HG02884 (cell line): ENCODE data around the gene SDK1.
"Not testable (repeated sequence)": the region's sequence is repeated elsewhere in the genome, so short reads cannot be mapped to it uniquely, and the experiment has no call there.

Experiments
- ATAC-seq: cut with Tn5 transposase; IDR thresholded peaks from one replicate; pipeline ENCODE4 v1.9.1; 2021; ENCODE audit warnings: mild to moderate bottlenecking, moderate library complexity; ENCODE audit not compliant: unreplicated experiment

Gene SDK1

DNA sequence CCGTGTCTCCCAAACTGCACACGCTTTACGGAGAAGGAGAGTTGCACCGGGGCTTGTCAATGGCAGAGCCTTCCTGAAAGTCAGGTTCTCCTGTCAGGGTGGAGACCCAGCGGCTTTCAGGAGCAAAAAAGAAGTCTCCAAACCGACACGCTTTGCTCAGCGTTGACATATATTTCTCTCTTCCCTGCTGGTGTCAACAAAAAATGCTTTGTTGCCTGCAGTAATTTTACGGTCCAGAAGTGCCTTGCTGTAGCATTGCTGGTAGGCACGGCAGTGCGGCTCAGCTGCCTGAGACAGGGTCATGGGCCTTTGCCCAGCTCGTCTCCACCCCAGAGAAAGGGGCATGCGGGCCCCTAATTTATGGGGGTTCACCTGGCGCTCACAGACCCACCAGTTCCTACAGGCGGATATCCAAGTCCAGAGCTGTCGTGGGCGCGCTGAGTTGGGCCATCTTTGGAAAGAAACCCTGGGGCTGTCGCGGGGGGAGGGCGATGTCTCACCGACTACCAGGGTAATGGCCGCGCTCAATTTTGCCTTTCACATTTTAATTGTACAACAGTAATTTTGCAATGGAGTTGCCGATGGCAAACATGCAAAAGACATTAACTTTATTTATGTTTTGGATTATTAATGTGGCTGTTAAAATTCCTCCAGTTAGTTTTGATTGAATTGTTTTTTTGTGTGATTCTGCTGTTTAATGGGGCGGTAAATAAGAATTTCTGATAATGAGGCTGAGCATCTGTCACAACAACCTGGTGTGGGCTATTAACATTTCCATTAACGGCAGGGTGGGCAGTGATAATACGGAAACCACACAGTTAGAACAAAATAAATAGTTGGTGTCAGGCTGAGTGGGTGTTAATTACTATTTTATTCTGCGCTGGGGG is 902.8 kb downstream of the SDK1 start:
- no peak for ATAC-seq

DNA sequence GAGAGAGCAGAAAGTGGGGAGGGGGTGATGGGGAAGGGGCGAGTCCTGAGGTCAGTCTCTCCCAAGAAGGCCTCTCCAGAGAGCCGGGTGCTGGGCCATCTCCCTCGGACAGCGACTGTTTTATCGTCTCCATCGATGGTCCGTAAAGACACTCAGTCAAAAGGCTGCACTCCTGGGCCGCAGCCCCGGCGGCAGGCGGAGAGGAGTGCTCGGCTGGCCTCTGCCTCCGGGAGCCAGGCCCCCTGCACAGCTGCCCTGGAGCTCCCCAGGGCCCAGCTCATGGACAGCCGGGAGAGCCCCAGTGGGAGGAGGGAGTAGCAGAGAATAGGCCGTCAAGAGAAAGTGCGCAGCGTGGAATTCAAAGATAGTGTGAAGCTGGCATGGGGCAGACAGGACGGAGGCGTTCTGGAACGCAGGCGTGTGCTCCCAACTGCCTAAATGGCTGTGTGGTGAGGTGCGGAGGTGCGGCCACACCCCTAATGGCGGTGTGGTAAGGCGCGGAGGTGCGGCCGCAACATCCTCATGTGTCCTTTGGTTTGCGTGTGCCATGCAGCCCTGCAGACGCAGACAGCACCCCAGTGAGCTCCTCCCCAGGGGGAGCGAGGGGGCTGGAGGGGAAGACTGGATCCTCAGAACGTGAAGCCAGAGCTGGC is 903.6 kb downstream of the SDK1 start:
- no peak for ATAC-seq

DNA sequence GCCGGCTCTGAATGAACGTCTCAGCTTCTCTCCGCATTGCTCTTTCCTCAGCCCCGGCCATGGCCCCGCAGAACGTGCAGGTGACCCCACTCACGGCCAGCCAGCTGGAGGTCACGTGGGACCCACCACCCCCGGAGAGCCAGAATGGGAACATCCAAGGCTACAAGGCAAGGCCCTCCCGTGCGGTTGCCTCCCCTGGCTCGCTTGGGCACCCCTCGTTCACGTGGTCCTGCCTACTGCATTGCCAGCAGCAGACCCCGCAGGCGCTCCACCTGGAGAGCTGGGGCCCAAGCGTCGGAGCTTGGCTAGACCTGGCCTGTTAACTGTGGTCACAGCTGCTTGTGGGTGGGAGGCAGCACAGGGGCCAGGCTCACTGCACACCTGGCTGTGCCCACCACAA is 904.8 kb downstream of the SDK1 start:
- ATAC-seq: no peak

DNA sequence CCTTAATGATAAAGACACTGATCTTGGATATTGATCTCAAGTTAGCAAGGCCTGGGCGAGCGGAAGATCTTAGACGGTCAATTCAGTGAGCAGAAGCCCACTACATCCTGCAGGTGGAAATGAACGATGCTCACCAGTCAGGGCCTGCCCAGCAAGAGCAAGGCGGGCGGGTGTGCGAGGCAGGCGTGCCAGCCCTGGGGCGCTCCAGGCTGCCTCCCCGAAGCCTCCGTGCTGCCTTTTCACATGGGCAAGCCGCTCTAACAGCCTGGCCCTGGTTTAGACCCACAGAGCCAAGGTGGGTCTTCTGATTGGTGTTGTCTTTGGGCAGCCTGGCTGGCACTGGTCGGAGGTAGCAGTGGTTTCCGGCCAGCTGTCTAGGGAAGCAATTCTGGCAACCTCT is 906.0 kb downstream of the SDK1 start:
- no peak for ATAC-seq

DNA sequence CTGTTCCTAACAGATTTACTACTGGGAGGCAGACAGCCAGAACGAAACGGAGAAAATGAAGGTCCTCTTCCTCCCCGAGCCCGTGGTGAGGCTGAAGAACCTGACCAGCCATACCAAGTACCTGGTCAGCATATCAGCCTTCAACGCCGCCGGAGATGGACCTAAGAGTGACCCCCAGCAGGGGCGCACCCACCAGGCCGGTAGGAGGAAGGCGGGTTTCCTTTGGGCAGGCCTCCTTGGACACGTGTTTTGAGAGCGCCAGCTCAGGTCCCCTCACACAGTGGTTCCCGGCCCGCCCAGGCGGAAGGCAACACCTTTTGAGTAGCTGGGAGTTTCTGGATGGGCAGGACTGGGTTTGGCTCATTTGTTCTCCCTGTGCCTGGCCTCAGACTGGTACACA is 907.0 kb downstream of the SDK1 start:
- no peak for ATAC-seq

DNA sequence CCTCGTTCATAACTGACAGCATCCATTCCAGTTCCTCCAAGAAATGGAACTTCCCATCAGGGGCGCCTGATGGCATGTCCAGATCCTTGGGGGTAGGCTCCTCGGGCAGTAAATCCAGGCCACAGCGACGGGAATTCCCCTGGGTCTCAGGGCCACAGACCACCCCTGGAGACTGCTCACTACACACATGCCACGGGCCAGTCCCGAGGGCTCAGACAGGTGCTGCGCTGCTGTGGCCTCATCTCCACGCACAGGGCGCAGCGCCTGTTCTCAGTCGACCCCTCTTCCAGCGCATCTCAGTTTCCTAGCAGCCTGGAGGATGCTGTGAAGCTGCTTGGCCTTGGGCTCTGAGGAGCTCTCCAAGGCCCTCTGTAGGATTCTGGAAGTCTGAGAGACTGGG is 907.5 kb downstream of the SDK1 start:
- ATAC-seq: no peak

DNA sequence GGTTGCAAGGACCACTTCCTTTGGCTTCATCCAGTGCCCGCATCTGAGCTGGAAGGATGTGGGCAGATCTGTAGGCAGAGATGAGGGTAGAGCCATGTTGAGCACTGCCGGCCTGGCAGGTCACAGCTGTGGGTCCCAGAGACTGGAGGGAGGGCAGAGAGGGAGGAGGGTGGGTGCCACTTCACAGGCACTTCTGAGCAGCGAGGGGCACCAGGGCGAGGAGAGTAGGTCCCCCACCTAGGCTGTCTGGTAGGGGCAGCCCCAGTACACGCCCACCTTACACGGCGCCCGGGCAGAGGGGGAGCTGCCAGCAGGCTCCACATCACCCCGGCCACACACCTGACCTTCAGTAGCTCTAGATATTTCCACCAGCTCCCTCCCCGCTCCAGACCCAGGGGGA is 908.1 kb downstream of the SDK1 start:
- ATAC-seq: no peak

DNA sequence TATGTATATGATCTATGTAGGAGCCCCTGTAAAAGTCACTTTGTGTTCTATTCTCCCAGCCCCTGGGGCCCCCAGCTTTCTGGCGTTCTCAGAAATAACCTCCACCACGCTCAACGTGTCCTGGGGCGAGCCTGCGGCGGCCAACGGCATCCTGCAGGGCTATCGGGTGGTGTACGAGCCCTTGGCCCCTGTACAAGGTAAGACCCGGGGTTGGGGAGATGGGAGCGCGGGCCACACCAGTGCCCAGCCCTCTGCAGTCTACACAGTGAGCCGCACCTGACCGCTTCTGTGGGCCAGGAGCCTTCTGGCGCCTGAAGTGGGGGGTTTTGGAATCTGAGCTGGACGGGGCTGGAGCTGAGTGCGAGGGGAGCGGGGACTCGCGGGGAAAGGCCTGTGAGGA is 908.9 kb downstream of the SDK1 start:
- ATAC-seq: no peak

DNA sequence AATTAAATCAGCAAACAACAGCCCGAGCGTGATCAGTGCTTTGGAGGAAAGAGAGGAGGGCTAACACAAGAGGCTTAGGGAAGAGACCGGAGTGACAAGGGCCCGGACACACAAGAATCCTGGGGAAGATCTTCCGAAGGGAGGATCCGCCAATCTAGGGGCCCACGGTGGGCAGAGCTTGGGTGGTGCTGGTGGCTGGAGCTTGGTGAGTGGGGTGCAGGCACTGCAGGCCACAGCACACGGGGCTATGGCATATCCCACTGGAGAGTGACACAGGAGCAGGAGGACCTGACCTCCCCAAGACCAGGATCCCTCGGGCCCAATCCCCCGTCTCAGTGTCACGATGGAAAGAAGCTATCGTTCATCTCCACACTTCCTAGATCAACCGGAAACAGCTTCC is 909.8 kb downstream of the SDK1 start:
- ATAC-seq: no peak

DNA sequence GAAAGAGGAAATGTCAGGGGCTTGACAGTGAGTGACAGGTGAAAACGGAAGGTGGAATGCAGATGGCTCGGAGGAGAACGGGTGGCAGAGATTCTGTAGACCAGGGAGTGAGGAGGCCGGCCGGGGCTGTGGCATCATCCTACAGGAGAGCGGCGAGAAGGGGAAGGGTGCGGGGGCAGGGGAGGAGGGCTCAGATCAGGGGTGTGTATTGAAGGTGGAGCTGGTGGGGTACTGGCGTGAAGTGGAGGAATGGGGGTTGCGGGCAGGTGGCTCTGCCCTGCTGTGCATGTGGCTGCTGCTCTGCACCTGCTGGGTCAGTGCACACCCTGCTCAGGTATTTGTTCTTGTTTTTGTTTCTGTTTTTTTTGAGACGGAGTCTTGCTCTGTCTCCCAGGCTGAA is 910.2 kb downstream of the SDK1 start:
- no peak for ATAC-seq

DNA sequence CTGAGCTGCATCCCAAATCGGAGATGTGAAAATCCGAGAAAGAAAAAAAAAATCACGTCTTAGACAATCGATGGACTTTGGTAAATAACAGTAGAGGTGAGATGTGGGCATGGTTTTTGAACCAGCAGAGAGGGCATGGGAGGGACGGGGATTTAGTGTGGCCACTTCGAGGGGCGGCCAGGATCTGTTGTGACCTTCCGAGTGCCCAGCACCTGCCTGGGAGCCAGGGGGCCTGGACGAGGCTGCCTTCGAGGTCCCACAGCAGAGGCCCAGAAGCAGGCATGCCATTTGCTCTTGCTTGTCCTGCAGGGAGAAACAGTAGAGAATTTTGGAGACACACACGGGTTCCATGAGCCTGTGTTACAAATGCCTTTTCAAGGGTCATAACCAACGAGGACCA is 911.3 kb downstream of the SDK1 start:
- ATAC-seq: no peak

DNA sequence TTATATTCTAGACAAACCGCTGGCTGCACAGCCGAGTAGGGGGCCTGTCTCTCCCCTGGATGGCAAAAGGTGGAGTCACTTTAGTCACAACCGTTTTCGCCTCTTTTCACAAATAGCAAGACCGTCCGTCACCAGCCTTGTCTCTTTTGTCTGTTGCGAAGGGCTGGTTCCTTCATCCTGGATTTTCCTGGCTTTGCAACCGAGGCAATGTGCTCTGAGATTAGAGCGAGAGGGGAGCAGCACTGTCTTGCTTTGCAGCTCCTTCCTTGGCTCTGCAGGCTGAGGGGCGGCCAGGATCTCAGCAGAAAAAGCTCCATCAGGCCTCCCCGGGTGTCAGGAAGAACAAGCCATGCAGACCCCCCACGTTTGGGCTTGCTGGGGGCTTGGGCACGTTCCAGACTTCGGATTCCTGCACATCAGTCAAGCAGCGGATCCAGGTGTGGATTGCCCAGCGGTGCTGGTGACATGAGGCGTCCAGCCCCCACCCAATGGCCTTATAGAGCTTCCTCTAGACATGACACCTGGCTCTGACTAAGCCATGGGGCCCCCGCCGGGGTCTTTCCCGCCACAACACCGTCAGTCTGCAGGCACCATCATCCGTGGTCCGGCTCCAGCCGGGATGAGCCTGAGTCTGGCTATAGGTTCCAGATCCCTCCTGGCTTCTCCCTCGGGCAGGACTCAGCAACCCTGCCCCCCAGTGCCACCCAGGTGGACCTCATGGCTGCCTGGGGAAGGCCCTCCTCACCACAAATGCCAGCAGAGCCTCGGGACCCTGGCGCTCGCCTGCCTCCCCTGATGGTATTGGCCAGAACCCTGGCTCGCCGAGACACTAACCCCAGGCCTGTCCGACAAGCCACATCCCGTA is 913.5 kb downstream of the SDK1 start:
- ATAC-seq: no peak

DNA sequence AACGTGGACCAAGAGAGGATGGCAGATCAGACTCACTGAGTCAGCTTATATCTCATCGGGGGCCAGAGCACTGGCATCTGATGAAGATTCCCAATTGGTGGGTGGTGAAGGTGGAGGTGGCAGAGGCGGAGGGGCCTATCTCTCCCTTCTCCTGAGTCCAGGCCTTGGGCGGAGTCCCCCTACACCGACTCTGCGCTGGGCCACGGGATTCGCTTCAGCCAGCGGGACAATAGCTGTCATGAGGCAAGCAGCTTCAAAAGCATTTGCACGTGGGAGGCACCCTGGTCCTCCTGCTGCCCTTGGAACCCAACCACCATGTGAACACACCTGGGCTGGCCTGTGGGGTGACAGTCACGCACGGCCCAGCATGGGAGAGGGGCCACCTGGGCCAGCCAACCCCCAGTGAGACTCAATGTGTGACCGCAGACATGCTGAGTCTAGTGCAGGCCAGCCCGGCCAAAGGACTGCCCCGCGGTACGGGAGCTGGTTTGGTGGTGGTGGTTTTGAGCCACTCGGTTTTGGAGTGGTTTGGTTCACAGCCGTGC is 914.2 kb downstream of the SDK1 start:
- ATAC-seq: no peak

DNA sequence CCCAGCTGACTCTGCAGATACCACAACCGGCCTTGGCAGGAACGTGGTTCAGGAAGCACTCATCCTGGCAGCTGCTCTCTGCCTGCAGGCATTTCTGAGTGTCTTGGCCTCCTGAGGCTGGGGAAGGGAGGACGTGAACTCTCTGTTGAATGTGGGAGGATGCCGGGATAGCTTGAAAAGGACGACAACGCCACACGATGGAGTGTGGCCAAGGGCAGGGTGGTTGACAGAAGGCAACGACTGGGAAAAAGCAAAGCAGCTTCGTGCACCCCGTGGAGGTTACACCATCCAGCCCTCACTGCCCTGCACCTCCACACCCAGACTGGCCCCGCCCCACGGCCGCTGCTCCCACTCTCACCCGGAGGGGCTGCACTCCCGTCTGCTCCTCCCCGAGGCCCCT is 915.0 kb downstream of the SDK1 start:
- ATAC-seq: no peak

DNA sequence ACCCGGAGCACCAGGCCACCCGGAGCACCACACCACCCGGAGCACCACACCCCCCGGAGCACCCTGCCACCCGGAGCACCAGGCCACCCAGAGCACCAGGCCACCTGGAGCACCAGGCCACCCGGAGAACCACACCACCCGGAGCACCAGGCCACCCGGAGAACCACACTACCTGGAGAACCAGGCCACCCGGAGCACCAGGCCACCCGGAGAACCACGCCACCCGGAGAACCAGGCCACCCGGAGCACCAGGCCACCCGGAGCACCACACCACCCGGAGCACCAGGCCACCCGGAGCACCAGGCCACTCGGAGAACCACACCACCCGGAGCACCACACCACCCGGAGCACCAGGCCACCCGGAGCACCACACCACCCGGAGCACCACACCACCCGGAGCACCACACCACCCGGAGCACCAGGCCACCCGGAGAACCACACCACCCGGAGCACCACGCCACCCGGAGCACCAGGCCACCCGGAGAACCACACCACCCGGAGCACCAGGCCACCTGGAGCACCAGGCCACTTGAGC is 916.1 kb downstream of the SDK1 start:
- ATAC-seq: not testable (repeated sequence)

DNA sequence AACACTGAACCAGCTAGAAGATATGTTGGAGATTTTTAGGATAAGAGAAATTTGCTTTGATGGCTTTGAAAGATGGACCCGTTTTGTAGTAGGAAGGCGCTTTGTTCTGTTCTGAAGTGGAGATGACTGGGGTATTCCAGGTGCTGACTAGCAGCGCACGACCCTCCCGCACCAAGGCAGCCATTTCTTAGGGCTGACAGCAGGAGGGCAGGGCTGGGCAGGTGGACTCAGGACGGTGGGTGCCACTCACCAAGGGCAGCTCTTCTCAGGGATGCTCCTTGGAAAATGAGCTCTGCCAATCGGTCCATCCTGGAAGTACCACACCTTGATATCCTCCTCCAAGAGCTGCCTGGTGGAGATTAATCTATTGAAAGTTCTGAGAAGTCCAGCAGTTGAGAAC is 917.4 kb downstream of the SDK1 start:
- ATAC-seq: no peak

DNA sequence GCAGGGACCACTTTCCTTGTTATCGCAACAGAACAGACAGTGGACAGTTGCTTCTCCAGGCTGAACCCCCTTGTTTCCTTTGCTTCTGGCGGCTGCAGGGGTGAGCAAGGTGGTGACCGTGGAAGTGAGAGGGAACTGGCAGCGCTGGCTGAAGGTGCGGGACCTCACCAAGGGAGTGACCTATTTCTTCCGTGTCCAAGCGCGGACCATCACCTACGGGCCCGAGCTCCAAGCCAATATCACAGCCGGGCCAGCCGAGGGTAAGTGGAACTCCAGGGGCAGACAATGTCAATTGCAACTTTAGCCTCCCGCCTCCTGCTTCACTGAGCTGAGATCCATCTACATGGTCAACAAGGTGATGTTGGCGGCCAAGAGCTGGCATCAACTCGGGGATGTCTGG is 919.0 kb downstream of the SDK1 start:
- ATAC-seq: no peak

DNA sequence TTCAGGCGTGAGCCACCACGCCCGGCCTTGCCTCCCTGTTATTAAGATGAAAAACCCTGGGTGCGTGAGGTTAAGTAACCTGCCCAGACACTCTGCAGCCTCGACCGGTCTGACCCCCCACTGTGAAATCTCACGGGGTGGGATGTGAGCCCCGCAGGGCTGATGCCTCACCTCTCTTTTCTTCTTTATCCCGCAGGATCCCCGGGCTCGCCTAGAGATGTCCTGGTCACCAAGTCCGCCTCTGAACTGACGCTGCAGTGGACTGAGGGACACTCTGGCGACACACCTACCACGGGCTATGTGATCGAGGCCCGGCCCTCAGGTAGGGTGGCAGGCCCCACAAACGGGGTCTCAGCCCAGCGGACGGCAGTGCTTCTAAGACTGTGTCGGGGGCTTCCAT is 920.0 kb downstream of the SDK1 start:
- ATAC-seq: no peak

DNA sequence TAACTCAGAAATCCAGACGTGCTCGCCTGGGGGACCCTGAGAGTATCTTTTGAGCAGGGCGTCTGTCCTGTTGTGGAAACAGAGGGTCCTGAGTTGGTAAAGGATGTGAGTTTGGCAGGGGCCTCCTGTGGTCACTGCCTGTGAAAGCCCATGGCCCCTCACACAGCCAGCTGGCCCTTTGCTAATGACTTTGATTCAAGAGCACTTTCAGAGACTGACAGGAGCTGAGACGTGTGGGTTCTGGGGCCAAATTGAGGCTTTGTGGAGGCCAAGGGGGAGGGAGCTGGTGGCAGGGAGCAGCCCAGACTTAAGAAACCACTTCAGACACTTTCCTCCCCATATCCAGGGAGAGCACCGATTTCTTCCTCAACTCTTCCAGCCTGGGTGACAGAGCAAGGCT is 921.6 kb downstream of the SDK1 start:
- no peak for ATAC-seq

DNA sequence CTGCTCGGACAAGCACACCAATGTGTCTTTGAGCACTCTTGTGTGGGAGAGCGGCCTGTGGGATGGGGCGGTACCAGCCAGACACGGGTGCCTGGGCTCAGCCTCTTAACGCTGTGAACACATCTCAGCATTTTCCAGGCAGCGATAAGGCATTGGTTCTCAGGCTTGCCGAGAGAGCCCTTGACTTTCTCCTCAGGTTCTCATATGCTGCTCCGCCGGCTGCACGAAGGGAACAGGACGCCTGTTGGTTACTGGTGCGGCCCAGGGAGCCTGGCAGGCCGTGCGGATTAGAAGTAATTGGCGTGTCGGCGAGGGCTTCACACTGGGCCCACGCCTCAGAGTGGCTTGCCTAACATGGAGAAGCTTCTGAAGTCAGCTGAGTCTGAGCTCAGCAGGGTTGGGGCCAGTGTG is 924.3 kb downstream of the SDK1 start:
- no peak for ATAC-seq

DNA sequence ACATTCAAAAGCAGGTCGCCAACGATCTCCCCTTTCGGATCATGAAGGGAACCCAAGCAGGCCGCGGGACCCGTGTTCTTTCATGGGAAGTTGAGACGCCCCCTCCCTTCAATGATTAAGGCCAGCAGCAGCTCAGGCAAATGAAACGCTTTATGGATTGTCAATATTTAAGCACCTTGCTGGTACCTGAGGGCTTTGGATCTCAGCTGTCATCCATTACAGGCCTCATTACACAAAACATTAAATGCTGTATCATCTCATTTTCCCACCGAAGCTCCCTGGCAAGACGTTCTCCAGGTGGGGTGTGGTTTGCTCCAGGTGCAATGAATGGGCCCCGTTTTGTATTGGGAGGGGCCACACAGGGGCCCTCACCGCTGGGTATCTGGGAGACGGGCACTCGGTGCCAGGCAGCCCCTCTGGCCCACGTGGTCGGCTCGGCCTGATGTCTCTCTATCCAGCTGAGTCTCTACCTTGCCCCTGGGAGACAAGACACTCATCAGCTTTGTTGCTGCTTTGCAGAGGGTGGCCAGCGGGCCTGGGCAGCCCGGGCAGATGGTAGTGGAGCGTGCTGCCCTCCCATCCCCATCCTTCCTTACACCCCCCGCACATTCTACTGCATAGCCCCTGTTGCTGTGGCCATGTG is 925.0 kb downstream of the SDK1 start:
- ATAC-seq: no peak
